Ureter (tissue), 1 donor: ENCODE measurements around the gene NID2. TPM values are rescaled to one million over a fixed set of nuclear protein-coding genes. Genes with fewer than 3 reads are reported as not detected.
A peak's percentile ranks its signal among the peaks of the same experiment; 100 is the strongest.

Experiments
- DNase-seq: peaks from one replicate; pipeline ENCODE4 v3.0.0-alpha.2; 2020; ENCODE audit warnings: low spot score
- total RNA-seq: library from RNA; stranded (reverse); gene quantifications from one replicate; pipeline ENCODE4 v1.2.4, GENCODE V29; 2023
- donor health status: DM: yes; HTN: yes; CAD: no.

Gene NID2
- total RNA-seq, 1 donor from 2014 or later: 23.5 TPM

DNA sequence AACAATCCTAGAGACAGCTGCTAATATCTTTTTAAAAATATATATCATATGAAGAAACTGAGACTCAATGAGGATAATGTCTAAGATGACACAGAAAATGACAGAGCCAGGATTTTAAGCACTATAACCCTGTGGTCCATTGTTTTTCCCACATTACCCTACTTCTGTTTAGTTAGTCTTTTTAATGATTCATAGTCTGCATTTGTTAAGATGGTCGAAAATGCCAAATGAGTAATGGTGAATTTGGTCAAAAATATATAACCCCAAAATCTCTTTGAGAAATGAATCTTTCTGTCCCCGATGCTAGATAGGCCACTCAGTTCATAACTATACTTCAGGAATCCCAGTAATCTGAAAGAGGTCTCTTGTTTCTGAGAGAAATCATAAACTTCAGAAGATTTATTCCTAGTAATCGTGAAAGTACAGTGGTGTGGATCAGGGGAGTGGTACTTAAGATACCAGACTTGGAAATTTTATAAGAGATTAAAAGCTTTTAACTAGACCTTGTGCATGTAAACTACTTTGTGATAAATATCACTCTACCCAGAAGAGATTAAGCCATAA is 68.8 kb downstream of the NID2 start:
- DNase-seq: no peak

- DNase-seq: no peak
Observed at GRCh38 chr14:51999084-51999483, 69.8 kb downstream of the NID2 start.

GRCh38 chr14:51998348-51998747 is 70.5 kb downstream of the NID2 start:
- no peak for DNase-seq

DNA sequence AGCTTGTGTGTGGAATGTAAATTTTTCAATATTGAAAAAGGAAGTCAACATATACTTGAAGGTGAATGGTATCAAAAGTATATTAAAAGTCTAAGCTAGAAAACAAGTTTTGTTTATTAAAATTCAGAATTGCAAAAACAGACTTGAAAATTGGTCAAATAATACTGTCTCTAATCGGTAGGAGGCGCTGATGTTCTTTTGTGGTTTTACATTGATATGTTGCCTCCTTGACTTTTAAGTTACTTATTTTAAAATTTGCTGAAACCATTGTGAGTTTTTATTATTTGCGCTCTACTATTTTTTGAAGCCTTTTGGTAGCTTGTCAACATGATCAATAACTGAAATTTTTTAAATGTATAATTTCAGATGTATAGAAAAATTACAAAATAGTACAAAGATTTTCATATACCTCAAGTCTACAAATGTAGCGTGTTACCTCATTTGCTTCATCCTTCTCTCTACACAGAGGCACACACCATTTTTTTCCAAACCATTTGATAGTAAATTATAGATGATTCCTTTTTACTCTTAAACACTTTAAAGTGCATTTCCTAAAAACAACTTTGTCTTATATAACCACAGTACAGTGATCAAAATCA is 72.6 kb downstream of the NID2 start:
- no peak for DNase-seq

DNA sequence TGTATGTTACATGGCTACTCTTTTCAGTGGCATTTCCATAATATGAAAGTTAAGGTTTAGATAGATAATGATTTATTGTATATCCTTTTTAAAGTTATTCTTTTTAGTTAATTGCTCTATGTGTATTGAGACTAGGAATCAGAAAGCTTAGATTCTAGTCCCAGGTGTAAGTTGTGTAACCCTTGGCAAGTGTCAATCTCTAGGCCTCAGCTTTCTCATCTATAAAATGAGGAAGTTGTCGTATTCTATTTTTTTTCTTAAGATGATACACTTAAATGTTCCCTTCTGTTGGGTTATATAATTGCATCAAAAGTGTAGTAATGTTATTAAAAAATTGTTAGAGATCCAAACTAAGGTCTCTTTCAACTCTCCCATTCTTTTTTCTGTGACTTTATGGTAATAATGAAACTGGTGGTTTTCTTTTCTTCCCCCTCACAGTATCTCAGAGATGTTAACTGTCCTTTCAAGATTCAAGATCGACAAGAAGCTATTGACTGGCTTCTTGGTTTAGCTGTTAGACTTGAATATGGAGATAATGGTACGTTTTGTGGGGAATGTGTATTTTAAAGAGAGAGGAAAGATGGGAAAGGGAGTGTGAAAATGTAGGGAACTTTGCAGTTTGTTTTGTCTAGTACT is 75.5 kb downstream of the NID2 start:
- no peak for DNase-seq

DNA sequence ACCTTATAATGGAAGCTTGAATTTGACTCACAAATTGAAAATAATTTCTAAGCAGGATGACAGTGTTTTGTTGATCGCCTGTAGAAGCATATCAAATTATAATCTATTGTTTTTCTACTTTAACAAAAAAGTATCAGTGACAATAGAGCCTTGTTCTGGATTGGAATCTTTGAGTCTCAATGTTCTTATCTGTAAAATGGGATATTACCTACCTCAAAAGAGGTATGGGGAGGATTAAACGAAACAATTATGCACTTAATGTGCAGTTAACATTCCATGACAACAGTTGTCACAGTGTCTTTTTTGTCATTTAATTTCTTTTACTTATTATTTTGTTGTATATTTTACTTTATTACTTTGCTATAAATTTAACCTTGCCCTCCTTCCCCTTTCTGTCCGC is 78.4 kb downstream of the NID2 start:
- no peak for DNase-seq

- peak; percentile 94 for DNase-seq
Observed at GRCh38 chr14:51989293-51990234, 79.3 kb downstream of the NID2 start, which contains the start of gene RTRAF. RTRAF (plus strand) TSS chr14:51989546; CDS start chr14:51989640, 94 bp downstream.

GRCh38 chr14:51988221-51988620 is 80.6 kb downstream of the NID2 start:
- no peak for DNase-seq

DNA sequence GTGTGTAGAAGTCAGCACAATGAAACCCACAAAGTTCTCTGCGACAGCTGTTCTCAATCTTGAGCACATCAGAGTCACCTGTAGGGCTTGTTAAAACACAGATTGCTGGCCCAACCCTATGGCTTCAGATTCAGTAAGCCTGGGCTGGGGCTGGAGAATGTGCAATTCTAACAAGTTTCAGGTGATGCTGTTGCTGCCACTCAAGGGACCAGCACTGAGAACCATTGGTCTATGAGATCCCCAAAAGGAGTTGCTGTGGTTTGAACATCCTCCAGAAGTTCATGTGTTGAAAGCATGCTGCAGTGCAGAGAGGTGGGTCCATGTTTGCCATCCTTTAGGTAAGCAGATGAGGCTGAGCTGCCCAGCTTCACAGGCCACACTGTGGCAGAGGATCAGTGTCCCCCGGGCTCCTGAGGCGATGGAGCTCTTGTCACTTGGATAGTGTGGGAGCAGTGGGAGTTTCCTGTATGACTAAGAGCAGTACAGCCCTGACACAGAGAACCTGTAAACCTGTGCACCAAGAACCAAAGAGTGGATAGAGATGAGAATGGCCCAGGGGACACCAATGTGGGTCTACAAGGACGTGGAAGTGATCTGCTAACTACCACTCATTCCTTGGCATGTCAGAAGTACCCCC is 87.5 kb downstream of the NID2 start:
- DNase-seq: no peak

DNA sequence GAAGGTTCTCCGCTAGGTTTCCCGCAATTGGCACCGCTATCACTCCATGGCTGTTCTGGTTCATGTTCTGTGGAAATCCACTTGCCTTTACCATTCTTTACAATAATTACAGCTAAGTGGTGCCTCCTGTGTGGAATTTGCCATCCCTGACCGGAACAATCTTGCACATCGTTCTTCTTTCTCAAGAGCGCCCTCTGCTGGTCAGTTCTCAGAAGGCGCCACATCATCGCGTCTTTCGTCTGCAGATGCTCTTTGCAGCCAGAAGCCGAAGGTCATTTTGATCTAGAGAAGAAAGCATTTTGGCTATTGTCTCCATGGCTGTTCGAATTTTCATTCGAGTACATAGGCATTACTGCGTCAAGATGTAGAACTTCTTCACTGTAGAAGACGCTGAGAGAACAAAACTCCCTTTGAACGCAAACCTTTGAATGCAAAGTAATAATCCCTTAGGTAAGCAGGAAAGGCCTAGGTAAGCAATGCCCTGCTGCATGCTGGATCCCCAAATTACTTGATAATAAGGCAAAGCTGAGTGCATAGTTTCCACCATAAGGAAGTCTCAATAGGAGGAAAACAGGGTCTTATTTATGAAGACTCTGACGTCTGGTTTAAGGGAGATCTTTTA is 89.7 kb downstream of the NID2 start:
- peak; percentile 87 for DNase-seq

DNA sequence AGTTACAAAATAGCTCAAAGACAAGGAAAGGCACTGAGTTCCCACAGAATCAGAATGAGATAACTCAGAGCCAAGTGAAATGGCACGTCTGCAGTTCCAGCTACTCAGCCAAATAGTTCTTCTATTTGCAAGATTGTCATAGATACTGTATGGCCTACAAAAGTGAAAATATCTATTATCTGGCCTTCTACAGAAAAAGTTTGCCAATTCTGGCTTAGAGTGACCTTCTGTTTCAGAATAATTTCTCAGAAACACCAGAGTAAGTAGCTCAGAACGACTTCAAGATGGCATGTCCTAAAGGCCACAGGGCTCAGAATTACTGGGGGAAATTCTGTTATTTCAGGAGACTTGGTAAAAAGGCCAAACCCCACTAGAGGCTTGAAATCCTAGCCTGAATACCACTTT is 90.2 kb downstream of the NID2 start:
- DNase-seq: no peak

GRCh38 chr14:51977075-51977474 is 91.8 kb downstream of the NID2 start:
- no peak for DNase-seq

DNA sequence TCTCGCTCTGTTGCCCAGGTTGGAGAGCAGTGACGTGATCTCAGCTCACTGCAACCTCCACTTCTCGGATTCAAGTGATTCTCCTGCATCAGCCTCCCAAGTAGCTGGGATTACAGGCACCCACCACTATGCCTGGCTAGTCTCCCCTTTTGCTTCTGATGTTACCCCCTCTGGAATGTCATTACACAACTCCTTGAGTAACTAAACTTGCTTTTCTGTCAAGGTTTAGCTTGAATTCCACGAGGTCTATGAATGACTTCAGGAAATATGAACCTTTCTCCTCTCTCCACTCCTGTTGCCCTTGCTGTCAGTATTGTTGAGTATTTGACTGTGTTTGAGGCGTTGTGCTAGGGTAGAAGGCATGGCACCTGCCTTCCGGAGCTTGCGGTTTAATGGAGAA is 96.3 kb downstream of the NID2 start:
- DNase-seq: no peak

DNA sequence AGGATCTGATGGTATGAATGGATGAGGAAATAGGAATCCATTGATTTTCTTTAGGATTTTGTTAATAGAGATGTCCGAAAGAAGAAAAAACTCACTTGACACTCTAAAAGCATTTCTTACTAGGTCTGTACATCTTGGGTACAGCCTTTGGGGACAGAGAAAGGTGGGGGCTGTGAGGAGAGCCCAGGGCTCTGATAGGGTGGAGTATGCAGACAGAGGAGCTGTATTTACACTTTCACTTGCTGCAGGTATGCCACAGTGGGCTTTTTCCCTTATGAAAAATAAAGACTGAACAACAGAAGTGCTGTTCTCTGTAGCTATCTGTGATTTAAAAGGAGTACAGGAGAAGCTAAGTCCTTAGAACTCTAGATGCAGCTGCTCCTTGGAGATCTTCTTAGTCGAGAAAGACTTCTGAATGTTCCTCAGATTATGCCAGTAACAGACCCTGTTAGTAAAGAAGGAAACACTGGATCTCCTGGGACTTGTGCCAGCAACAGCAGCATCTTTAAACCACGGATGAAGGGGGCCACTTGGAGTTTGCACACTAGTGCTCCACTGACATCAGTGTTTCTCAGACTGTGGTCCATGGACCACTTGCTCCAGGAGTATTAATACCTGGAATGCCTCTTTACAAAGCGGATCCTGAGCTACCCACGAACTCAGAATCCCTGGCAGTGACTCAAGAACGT is 98.9 kb downstream of the NID2 start:
- no peak for DNase-seq

- no peak for DNase-seq
Observed at GRCh38 chr14:51967521-51967920, 101.3 kb downstream of the NID2 start.

DNA sequence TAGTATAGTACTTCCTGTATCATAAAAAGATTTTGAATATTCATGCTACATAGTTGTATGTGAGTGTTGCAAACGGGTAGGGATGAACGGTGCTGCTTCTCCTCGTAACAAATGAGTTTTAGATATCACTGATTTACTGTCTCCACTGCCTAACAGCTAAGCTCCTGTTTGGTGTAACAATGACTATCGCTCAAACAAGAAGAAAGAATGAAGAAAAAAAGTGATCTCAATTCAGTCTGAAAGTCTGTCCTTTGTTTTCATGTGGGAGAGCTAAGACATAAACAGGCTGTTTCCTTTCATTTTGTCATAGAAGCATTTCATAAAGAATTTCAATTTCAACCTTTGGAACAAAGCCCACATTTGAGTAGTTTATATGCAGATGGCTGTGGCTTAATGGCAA is 105.6 kb downstream of the NID2 start:
- DNase-seq: no peak

DNA sequence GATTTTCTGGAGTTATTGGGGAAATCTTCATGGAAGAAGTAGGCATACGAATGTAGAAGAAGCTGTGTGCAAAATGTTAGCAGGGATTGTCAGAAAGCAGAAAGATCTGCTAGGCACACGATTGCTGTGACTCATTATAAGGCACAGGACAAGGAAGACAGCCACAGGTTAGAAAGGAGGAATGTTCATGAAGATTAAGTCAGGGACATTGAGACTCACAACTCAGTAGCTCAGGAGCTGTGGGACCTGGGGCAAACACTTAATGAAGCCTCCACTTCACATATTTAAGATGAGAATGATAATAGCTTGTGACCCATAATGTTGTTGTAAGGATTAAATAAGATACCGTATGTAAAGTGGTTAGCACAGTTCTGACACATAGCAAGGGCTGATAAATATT is 106.1 kb downstream of the NID2 start:
- no peak for DNase-seq

GRCh38 chr14:51960866-51961265 is 108.0 kb downstream of the NID2 start:
- DNase-seq: no peak

- no peak for DNase-seq
Observed at GRCh38 chr14:51959928-51960327, 108.9 kb downstream of the NID2 start.

DNA sequence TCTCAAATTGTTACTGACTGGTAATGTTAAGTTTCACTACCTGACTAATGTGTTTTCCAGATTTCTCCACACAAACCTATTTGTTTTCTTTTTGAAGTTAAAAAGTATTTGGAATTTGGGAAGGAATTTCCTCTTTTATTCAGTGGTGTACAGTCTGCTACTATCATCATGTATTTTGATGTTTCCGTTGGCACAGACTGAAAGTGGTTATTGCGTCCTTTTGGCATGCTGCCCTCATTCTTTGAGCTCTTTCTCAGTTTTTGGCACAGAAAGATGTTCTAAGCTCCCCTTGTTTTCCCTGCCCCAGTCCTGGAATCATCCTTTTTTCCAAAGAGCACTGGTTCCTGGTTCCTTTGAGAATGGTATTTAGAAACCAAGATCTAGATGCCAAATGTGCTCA is 110.9 kb downstream of the NID2 start:
- DNase-seq: no peak
